H9 (cell line): ENCODE results near the gene HIVEP1. TPM values are rescaled to one million over a fixed set of nuclear protein-coding genes. Genes with fewer than 3 reads are reported as not detected.

Experiments used
- DNase-seq: peaks from one replicate; pipeline ENCODE4 v3.0.0-alpha.2; 2017
- H2AFZ ChIP-seq: one replicate; pipeline ENCODE4 v1.6.1; 2013; ENCODE audit warnings: mild to moderate bottlenecking, low read length, control low read depth, moderate library complexity
- H2AK5ac ChIP-seq: 2 replicates; pipeline ENCODE4 v1.6.1; 2013; ENCODE audit warnings: low read length, control low read depth, mixed read lengths; ENCODE audit not compliant: insufficient read length
- H2BK120ac ChIP-seq: one replicate; pipeline ENCODE4 v1.6.1; 2013; ENCODE audit warnings: low read depth, mild to moderate bottlenecking, low read length, control low read depth, inconsistent platforms; ENCODE audit not compliant: poor library complexity, severe bottlenecking
- H2BK12ac ChIP-seq: 2 replicates; pipeline ENCODE4 v1.6.1; 2013; ENCODE audit warnings: low read length, control low read depth, mixed read lengths, low read depth; ENCODE audit not compliant: insufficient read length
- H2BK15ac ChIP-seq: 2 replicates; pipeline ENCODE4 v1.6.1; 2013; ENCODE audit warnings: low read depth, low read length, control low read depth
- H2BK20ac ChIP-seq: one replicate; pipeline ENCODE4 v1.6.1; 2013; ENCODE audit warnings: low read depth, mild to moderate bottlenecking, low read length, control low read depth, inconsistent platforms; ENCODE audit not compliant: poor library complexity, severe bottlenecking
- H2BK5ac ChIP-seq: 2 replicates; pipeline ENCODE4 v1.6.1; 2013; ENCODE audit warnings: low read length, control low read depth, mixed read lengths; ENCODE audit not compliant: insufficient read length
- H3K14ac ChIP-seq: 2 replicates; pipeline ENCODE4 v1.6.1; 2013; ENCODE audit warnings: low read length, control low read depth; ENCODE audit not compliant: insufficient read depth
- H3K18ac ChIP-seq: 2 replicates; pipeline ENCODE4 v1.6.1; 2013; ENCODE audit warnings: low read depth, mild to moderate bottlenecking, mixed read lengths, low read length, control low read depth; ENCODE audit not compliant: insufficient read length
- H3K23ac ChIP-seq: 2 replicates; pipeline ENCODE4 v1.6.1; 2013; ENCODE audit warnings: low read length, control low read depth, mixed read lengths, low read depth; ENCODE audit not compliant: insufficient read length
- H3K23me2 ChIP-seq: 2 replicates; pipeline ENCODE4 v1.6.1; 2013; ENCODE audit warnings: low read depth, mild to moderate bottlenecking, mixed read lengths, low read length, control low read depth; ENCODE audit not compliant: insufficient read length, poor library complexity, severe bottlenecking
- H3K27ac ChIP-seq: 2 replicates; pipeline ENCODE4 v1.5.1; 2013; ENCODE audit warnings: low read length, control low read depth, mixed read lengths, low read depth; ENCODE audit not compliant: insufficient read length
- H3K27me3 ChIP-seq: 2 replicates; pipeline ENCODE4 v1.6.1; 2013; ENCODE audit warnings: low read length, control low read depth, inconsistent platforms; ENCODE audit not compliant: insufficient read depth
- H3K4ac ChIP-seq: 2 replicates; pipeline ENCODE4 v1.6.1; 2013; ENCODE audit warnings: low read depth, mild to moderate bottlenecking, control low read depth, inconsistent platforms, low read length, moderate library complexity
- H3K4me1 ChIP-seq: 2 replicates; pipeline ENCODE4 v1.6.1; 2013; ENCODE audit warnings: low read length, control low read depth, inconsistent platforms; ENCODE audit not compliant: insufficient read depth
- H3K4me2 ChIP-seq: 2 replicates; pipeline ENCODE4 v1.6.1; 2013; ENCODE audit warnings: low read length, control low read depth, mixed read lengths; ENCODE audit not compliant: insufficient read length, insufficient read depth
- H3K56ac ChIP-seq: 2 replicates; pipeline ENCODE4 v1.6.1; 2013; ENCODE audit warnings: low read depth, mild to moderate bottlenecking, mixed read lengths, low read length, control low read depth; ENCODE audit not compliant: insufficient read length
- H3K79me1 ChIP-seq: 2 replicates; pipeline ENCODE4 v1.6.1; 2013; ENCODE audit warnings: low read depth, mild to moderate bottlenecking, moderate library complexity, low read length, control low read depth, inconsistent platforms; ENCODE audit not compliant: insufficient read depth, poor library complexity, severe bottlenecking
- H3K79me2 ChIP-seq: 2 replicates; pipeline ENCODE4 v1.6.1; 2013; ENCODE audit warnings: low read length, control low read depth, inconsistent platforms; ENCODE audit not compliant: insufficient read depth
- H3K9ac ChIP-seq: 2 replicates; pipeline ENCODE4 v1.6.1; 2013; ENCODE audit warnings: low read length, control low read depth, mixed read lengths; ENCODE audit not compliant: insufficient read length; ENCODE audit errors: extremely low read depth
- H3K9me3 ChIP-seq: one replicate; pipeline ENCODE4 v1.6.1; 2013; ENCODE audit warnings: low read depth, low read length, inconsistent platforms; ENCODE audit not compliant: control insufficient read depth
- H3T11ph ChIP-seq: one replicate; pipeline ENCODE4 v1.6.1; 2013; ENCODE audit warnings: mild to moderate bottlenecking, low read length, control low read depth, inconsistent platforms
- H4K20me1 ChIP-seq: one replicate; pipeline ENCODE4 v1.6.1; 2013; ENCODE audit not compliant: control insufficient read depth, insufficient read length, insufficient read depth
- H4K5ac ChIP-seq: 2 replicates; pipeline ENCODE4 v1.6.1; 2013; ENCODE audit warnings: low read depth, mild to moderate bottlenecking, mixed read lengths, low read length, control low read depth; ENCODE audit not compliant: insufficient read length
- H4K8ac ChIP-seq: replicated peaks from 2 replicates; pipeline ENCODE4 v1.6.1; 2013; ENCODE audit warnings: low read length, control low read depth, mixed read lengths, low read depth; ENCODE audit not compliant: insufficient read length
- H4K91ac ChIP-seq: 2 replicates; pipeline ENCODE4 v1.6.1; 2013; ENCODE audit warnings: low read depth, mild to moderate bottlenecking, moderate library complexity, mixed read lengths, low read length, control low read depth; ENCODE audit not compliant: insufficient read length
- H3K27ac Mint-ChIP-seq, 3 experiments: 2 replicates in 2 of 3; 3 replicates in 1 of 3; pipeline ENCODE4 v1.8.0; 2020 to 2021; ENCODE audit warnings: mixed read lengths in 3 of 3, mild to moderate bottlenecking in 1 of 3, moderate library complexity in 1 of 3
- H3K27me3 Mint-ChIP-seq: 2 replicates; pipeline ENCODE4 v1.8.0; 2021; ENCODE audit warnings: low read depth, mild to moderate bottlenecking, moderate library complexity, mixed read lengths
- H3K36me3 Mint-ChIP-seq, 3 experiments: 2 replicates in 2 of 3; 3 replicates in 1 of 3; pipeline ENCODE4 v1.8.0; 2020 to 2021; ENCODE audit warnings: low read depth in 3 of 3, mixed read lengths in 3 of 3; ENCODE audit not compliant: insufficient read depth in 1 of 3
- H3K4me1 Mint-ChIP-seq, 2 experiments: 2 replicates each; pipeline ENCODE4 v1.8.0; 2020; ENCODE audit warnings: mixed read lengths in 2 of 2
- H3K4me3 Mint-ChIP-seq, 2 experiments: 2 replicates in 1 of 2; 3 replicates in 1 of 2; pipeline ENCODE4 v1.8.0; 2020 to 2021; ENCODE audit warnings: mild to moderate bottlenecking in 2 of 2, mixed read lengths in 2 of 2, moderate library complexity in 1 of 2
- H3K9me3 Mint-ChIP-seq, 2 experiments: 2 replicates in 1 of 2; 3 replicates in 1 of 2; pipeline ENCODE4 v1.8.0; 2020; ENCODE audit warnings: mild to moderate bottlenecking in 2 of 2, mixed read lengths in 2 of 2, moderate library complexity in 1 of 2
- total RNA-seq: library from RNA; stranded (reverse); gene quantifications from 2 replicates; pipeline ENCODE4 v1.2.1, GENCODE V29; 2021
- TF ChIP-seq, protein P1 (sequence below): fragments of 200-600 bp; sonication (generic); conservative IDR thresholded peaks from 3 replicates; pipeline ENCODE4 v1.8.0; 2021; ENCODE audit warnings: antibody characterized with exemption, mild to moderate bottlenecking

HIVEP1 gene
- total RNA-seq, 1 experiment from 2014 or later, result 44.2 TPM

DNA sequence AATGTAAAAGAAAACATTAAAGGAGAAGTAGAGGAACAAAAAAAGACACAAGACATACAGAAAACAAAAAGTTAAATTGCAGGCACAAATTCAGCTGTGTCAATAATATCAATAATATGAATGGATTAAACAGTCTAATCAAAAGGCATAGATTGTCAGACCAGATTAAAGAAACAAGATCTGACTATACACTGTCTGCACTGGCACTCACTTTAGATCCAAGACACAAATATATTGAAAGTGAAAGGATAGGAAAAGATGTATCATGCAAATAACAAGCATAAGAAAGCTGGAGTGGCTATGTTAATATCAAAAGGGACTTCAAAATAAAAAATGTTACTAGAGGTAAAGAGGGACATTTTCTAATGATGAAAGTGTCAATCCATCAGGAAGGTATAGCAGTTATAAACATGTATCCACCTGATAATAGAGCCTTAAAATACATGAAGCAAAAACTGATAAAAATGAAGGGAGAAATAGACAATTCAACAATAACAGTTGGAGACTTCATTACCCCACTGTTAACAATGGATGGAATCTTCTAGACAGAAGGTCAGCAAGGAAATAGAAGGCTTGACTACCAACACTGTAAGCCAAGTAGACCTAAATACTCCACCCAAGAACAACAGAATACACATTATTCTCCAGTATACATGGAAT, 89.7 kb downstream of the HIVEP1 start:
- Histone ChIP-seq H2BK5ac (no peak overlapping the region), H2AFZ (no peak overlapping the region), H3K14ac (no peak overlapping the region), H4K8ac (no peak overlapping the region), H3K4me1 (no peaks in the 10 kb centered on the region), H3K56ac (no peak overlapping the region), H3T11ph (no peak overlapping the region), H2BK20ac (no peak overlapping the region), H3K79me2 (no peaks in the 10 kb centered on the region), H3K9ac (no peak overlapping the region), H4K5ac (no peak overlapping the region), H3K4ac (no peak overlapping the region), H3K27me3 (no peaks in the 10 kb centered on the region), H4K91ac (no peak overlapping the region), H3K9me3 (no peaks in the 10 kb centered on the region), H3K27ac (no peak overlapping the region), H2BK15ac (no peak overlapping the region), H3K23me2 (no peaks in the 10 kb centered on the region), H3K4me2 (no peak overlapping the region), H3K79me1 (no peaks in the 10 kb centered on the region), H2BK12ac (no peak overlapping the region), H3K23ac (no peak overlapping the region), H4K20me1 (no peaks in the 10 kb centered on the region), H2AK5ac (no peak overlapping the region), H2BK120ac (no peak overlapping the region), H3K18ac (no peak overlapping the region)
- Mint-ChIP-seq H3K9me3 (no peaks in the 10 kb centered on the region), H3K27me3 (no peaks in the 10 kb centered on the region), H3K36me3 (peaks cover 0 to 4% (median 2%) of the 10 kb centered on the region in 3 experiments; a peak in 4 of 7 replicates), H3K4me3 (no peak overlapping the region), H3K27ac (no peak overlapping the region), H3K4me1 (no peaks in the 10 kb centered on the region)
- TF ChIP-seq, protein P1, sequence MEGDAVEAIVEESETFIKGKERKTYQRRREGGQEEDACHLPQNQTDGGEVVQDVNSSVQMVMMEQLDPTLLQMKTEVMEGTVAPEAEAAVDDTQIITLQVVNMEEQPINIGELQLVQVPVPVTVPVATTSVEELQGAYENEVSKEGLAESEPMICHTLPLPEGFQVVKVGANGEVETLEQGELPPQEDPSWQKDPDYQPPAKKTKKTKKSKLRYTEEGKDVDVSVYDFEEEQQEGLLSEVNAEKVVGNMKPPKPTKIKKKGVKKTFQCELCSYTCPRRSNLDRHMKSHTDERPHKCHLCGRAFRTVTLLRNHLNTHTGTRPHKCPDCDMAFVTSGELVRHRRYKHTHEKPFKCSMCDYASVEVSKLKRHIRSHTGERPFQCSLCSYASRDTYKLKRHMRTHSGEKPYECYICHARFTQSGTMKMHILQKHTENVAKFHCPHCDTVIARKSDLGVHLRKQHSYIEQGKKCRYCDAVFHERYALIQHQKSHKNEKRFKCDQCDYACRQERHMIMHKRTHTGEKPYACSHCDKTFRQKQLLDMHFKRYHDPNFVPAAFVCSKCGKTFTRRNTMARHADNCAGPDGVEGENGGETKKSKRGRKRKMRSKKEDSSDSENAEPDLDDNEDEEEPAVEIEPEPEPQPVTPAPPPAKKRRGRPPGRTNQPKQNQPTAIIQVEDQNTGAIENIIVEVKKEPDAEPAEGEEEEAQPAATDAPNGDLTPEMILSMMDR, result no peak
- DNase-seq, result no peak
